Mesothelial cell of epicardium (in vitro differentiated cells): ENCODE results near the gene PPP2R2B. TPM values are rescaled to one million over a fixed set of nuclear protein-coding genes. Genes with fewer than 3 reads are reported as not detected.

Experiments
- DNase-seq, 2 experiments: peaks; one replicate each; pipeline ENCODE4 v3.0.0; 2021; ENCODE audit warnings: low spot score in 2 of 2; ENCODE audit not compliant: unreplicated experiment in 2 of 2
- H3K27ac Mint-ChIP-seq: 2 replicates; pipeline ENCODE4 v1.8.0; 2021; ENCODE audit warnings: mixed read lengths
- H3K27me3 Mint-ChIP-seq: 2 replicates; pipeline ENCODE4 v1.8.0; 2021; ENCODE audit warnings: low read depth, mixed read lengths
- H3K36me3 Mint-ChIP-seq: 2 replicates; pipeline ENCODE4 v1.8.0; 2021; ENCODE audit warnings: mixed read lengths
- H3K4me1 Mint-ChIP-seq: 2 replicates; pipeline ENCODE4 v1.8.0; 2021; ENCODE audit warnings: mixed read lengths
- H3K4me3 Mint-ChIP-seq: 2 replicates; pipeline ENCODE4 v1.8.0; 2021; ENCODE audit warnings: mild to moderate bottlenecking, moderate library complexity, mixed read lengths
- H3K9me3 Mint-ChIP-seq: 2 replicates; pipeline ENCODE4 v1.8.0; 2021; ENCODE audit warnings: mixed read lengths
- total RNA-seq: library from RNA; stranded (reverse); gene quantifications from 3 replicates; pipeline ENCODE4 v1.2.1, GENCODE V29; 2021
- TF ChIP-seq, protein P1 (sequence below): fragments of 200-600 bp; sonication (generic); IDR thresholded peaks from one replicate; pipeline ENCODE4 v1.5.0; 2021; ENCODE audit warnings: antibody characterized with exemption; ENCODE audit not compliant: unreplicated experiment

PPP2R2B gene
- total RNA-seq, 1 donor from 2014 or later: 18.2 TPM

DNA sequence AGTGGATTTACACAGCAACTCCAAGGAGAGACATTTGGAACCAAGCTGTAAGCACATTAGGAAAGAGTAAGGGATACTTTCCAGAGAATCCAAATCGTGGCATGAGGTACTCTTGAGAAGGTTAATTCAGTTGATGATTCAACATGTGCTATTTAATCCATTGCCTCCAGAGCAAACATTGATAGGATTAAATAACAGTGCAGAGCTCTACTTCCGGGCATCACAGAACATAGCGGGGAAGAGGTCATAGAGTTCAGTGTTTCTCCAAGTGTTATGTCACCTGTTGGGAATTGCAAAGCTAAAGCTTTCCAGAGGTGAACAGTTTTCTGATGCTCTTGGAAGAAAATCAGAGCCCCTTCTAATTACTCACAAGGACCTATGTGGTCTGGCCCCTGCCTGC is 127.5 kb downstream of the PPP2R2B start:
- Mint-ChIP-seq H3K27ac (no peak overlapping the region), H3K4me3 (no peak overlapping the region), H3K27me3 (no peaks in the 10 kb centered on the region), H3K9me3 (peaks cover 8% of the 10 kb centered on the region), H3K4me1 (peaks cover 28% of the 10 kb centered on the region), H3K36me3 (peaks cover 5% of the 10 kb centered on the region)
- TF ChIP-seq, protein P1, sequence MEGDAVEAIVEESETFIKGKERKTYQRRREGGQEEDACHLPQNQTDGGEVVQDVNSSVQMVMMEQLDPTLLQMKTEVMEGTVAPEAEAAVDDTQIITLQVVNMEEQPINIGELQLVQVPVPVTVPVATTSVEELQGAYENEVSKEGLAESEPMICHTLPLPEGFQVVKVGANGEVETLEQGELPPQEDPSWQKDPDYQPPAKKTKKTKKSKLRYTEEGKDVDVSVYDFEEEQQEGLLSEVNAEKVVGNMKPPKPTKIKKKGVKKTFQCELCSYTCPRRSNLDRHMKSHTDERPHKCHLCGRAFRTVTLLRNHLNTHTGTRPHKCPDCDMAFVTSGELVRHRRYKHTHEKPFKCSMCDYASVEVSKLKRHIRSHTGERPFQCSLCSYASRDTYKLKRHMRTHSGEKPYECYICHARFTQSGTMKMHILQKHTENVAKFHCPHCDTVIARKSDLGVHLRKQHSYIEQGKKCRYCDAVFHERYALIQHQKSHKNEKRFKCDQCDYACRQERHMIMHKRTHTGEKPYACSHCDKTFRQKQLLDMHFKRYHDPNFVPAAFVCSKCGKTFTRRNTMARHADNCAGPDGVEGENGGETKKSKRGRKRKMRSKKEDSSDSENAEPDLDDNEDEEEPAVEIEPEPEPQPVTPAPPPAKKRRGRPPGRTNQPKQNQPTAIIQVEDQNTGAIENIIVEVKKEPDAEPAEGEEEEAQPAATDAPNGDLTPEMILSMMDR: no peak
- DNase-seq: no peak

DNA sequence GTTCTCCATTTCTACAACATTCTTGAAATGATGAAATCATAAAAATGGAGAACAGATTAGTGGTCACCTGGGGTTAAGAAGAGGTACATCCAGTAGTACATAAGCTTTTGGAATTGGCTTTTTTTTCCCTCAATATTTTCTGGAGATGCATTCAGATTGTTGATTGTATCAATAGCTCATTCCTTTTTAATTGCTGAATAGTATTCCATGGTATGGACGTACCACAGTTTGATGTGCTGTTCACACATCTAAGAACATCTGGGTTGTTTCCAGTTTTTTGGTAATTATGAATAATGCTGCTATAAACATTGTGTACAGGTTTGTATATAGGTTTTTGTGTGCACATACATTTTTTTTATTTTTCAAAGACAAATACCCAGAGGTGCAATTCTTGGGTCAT is 130.0 kb downstream of the PPP2R2B start:
- no peak overlapping the region for H3K4me3 Mint-ChIP-seq
- DNase-seq: no peak
- peaks cover 28% of the 10 kb centered on the region for H3K4me1 Mint-ChIP-seq
- H3K27ac Mint-ChIP-seq: no peak overlapping the region
- peaks cover 8% of the 10 kb centered on the region for H3K9me3 Mint-ChIP-seq
- TF ChIP-seq, protein P1: no peak
- peaks cover 5% of the 10 kb centered on the region for H3K36me3 Mint-ChIP-seq
- H3K27me3 Mint-ChIP-seq: no peaks in the 10 kb centered on the region

DNA sequence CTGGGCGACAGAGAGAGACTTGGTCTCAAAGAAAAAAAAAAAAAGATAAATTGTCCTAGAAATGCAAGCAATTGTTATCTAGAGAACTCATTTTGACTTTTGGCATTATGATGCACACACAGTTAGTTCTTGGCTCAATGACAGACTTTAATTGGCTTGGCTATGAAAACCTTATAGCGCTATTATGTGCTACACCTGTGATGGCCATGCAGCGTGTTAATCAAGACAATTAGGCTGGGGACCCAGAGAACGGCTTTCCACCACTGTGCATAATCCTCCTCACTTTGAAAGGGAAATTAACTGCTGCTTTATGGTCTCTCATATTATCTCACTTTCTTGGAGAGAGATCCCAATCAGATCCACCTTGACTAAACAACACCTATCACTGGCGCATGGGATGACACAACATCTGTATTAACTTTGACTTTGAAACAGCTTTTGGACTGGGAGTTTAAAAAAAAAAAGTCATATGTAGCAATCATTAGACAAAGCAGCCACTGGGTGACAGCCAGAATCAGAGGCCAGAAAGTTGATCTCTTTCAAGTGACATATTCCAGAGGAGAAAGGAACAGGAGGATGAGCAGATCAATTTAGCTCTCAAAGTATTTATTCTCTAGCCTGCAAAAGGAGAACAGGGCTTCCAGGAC is 132.5 kb downstream of the PPP2R2B start:
- Mint-ChIP-seq H3K27ac (no peak overlapping the region), H3K9me3 (peaks cover 8% of the 10 kb centered on the region), H3K27me3 (no peaks in the 10 kb centered on the region), H3K4me3 (no peak overlapping the region), H3K4me1 (peaks cover 38% of the 10 kb centered on the region), H3K36me3 (peaks cover 4% of the 10 kb centered on the region)
- TF ChIP-seq, protein P1: no peak
- DNase-seq: no peak

DNA sequence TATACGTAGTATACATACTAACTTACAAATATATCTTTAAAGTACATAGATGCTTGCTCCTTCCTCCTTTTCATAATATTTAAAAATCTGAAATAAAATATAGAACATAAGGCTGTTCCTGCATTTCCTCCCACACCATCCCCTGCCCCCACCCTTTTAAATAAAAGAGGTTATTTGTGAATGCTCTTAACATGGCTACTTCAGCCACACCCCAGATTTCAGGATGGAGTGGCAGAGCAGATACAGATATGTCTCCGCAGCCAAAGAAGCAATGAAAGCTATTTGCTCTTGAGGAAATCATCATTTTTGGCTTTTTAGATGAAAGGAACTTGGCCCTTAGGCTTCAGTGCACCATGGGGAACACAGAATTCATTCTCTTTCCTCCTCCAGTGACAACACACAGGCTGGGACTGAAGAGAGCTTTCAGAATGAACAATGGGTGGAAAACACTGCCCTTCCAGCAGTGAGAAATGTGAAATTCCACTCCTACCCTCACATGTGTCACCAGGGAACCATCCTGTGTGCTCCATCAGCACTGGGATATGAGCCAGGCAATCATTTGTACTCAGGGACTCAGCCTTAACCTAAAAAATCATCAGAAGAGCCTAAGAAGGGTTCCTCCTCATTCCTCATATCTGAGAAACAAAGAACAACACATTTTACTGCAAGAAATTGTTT is 134.3 kb downstream of the PPP2R2B start:
- no peak for DNase-seq
- TF ChIP-seq, protein P1: no peak
- peaks cover 3% of the 10 kb centered on the region for H3K36me3 Mint-ChIP-seq
- no peak overlapping the region for H3K4me3 Mint-ChIP-seq
- H3K9me3 Mint-ChIP-seq: peaks cover 7% of the 10 kb centered on the region
- peak overlapping the region; percentile 85 for H3K27ac Mint-ChIP-seq
- H3K4me1 Mint-ChIP-seq: peaks cover 44% of the 10 kb centered on the region
- H3K27me3 Mint-ChIP-seq: no peaks in the 10 kb centered on the region

DNA sequence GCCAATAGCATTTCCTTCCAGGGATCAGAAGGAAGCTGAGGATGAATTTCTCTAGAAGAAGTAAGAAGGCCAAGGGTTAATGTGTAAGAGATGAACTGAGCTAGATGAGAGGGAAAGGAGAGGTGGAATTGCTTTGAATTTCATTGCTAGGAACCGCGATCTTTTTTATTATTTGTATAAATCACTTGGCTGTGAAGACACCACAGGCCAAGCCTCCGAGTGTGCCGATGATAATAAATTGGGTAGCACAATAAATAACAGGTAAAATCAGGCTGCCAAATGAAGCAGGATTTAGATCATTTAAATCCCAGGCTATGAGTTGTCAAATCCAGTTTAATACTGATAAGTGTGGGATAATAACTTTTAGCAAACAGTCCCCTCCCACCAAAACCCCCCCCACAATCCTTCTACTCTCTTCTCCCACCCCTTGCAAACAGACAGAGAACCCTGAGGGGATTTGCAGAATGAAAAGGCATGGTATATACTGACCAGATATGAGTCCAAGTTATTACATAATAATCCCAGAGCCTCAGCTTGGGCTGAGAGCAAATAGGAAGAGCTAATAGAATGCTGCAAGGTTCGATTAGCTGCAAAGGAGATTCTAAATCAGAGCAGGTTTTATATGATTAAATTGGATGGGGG is 143.5 kb downstream of the PPP2R2B start:
- DNase-seq: no peak
- TF ChIP-seq, protein P1: no peak
- Mint-ChIP-seq H3K27me3 (no peaks in the 10 kb centered on the region), H3K4me1 (peaks cover 28% of the 10 kb centered on the region), H3K4me3 (no peak overlapping the region), H3K36me3 (peaks cover 7% of the 10 kb centered on the region), H3K9me3 (peaks cover 8% of the 10 kb centered on the region), H3K27ac (no peak overlapping the region)
